Fibroblast of the aortic adventitia (primary cell): ENCODE results near the gene TECR. TPM values are rescaled to one million over a fixed set of nuclear protein-coding genes. Genes with fewer than 3 reads are reported as not detected.
"Not testable (repeated sequence)": the region's sequence is repeated elsewhere in the genome, so short reads cannot be mapped to it uniquely, and the experiment has no call there.

Experiments
- DNase-seq: peaks from one replicate; pipeline ENCODE4 v3.0.0-alpha.2; 2010; ENCODE audit warnings: low read depth
- H3K4me3 ChIP-seq: 2 replicates; pipeline ENCODE4 v1.5.1; 2011; ENCODE audit warnings: low read depth, mild to moderate bottlenecking, control low read depth, low read length, moderate library complexity
- total RNA-seq: library from RNA; depleted of rRNA; stranded (reverse); fragments of >200 nt; gene quantifications from 2 replicates; pipeline ENCODE4 v1.2.3, GENCODE V29; 2012; ENCODE audit warnings: low replicate concordance
- TF ChIP-seq, protein P1 (sequence below): IDR thresholded peaks from 2 replicates; pipeline ENCODE4 v1.5.1; 2011; ENCODE audit warnings: mild to moderate bottlenecking, low read length, control low read depth, inconsistent platforms; ENCODE audit not compliant: insufficient read depth

TECR gene
- total RNA-seq, 1 donor = 41.8 TPM

GRCh38 chr19:14502334-14503092 is 26.9 kb upstream of the TECR start:
- TF ChIP-seq, protein P1, sequence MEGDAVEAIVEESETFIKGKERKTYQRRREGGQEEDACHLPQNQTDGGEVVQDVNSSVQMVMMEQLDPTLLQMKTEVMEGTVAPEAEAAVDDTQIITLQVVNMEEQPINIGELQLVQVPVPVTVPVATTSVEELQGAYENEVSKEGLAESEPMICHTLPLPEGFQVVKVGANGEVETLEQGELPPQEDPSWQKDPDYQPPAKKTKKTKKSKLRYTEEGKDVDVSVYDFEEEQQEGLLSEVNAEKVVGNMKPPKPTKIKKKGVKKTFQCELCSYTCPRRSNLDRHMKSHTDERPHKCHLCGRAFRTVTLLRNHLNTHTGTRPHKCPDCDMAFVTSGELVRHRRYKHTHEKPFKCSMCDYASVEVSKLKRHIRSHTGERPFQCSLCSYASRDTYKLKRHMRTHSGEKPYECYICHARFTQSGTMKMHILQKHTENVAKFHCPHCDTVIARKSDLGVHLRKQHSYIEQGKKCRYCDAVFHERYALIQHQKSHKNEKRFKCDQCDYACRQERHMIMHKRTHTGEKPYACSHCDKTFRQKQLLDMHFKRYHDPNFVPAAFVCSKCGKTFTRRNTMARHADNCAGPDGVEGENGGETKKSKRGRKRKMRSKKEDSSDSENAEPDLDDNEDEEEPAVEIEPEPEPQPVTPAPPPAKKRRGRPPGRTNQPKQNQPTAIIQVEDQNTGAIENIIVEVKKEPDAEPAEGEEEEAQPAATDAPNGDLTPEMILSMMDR = no peak
- no peak for DNase-seq
- H3K4me3 ChIP-seq = no peak overlapping the region

- H3K4me3 ChIP-seq = no peak overlapping the region
These were observed 26.1 kb upstream of the TECR start for GRCh38 chr19:14503285-14503684.

GRCh38 chr19:14504575-14504974 is 24.8 kb upstream of the TECR start:
- not testable (repeated sequence) for DNase-seq, H3K4me3 ChIP-seq

More at GRCh38 chr19:14503285-14503684, 26.1 kb upstream of the TECR start:
- TF ChIP-seq, protein P1 = no peak
- no peak for DNase-seq

DNA sequence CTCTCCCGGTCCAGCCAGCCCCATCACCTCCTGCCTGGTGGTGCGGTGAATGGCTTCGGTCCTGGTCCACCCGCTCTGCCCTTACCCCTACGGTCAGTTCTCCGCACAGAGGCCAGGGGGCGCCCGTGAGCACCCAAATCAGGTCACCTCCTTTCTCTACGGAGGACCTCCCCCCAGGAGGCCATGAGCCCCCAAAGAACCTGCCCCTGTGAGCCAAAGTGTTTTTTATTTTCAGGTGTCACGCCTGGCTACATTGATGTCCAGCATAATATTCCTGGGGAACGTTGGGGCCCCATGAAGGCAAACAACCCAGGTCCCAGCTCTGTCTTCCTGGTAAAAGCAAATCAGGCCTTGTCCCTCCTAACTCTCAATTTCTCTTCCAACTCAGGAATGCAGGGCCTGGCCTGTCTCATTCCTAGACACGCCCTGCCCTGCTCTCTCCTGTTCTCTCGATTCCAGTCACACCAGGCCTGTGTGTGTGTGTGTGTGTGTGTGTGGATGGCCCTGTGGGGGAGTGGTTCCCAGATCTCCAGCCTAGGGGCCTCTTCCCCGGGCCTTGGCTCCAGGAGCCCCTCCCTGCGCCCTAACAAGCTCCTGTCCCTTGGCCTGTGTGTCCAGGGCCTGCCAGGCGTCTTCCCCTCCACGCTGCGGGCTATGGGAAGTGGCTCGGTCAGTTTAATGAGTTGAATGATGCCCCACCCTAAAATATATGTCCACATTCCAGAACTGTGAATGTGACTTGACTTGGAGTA is 23.7 kb upstream of the TECR start:
- H3K4me3 ChIP-seq = no peak overlapping the region
- peak; percentile 84 for DNase-seq
- TF ChIP-seq, protein P1 = peak; percentile 87

DNA sequence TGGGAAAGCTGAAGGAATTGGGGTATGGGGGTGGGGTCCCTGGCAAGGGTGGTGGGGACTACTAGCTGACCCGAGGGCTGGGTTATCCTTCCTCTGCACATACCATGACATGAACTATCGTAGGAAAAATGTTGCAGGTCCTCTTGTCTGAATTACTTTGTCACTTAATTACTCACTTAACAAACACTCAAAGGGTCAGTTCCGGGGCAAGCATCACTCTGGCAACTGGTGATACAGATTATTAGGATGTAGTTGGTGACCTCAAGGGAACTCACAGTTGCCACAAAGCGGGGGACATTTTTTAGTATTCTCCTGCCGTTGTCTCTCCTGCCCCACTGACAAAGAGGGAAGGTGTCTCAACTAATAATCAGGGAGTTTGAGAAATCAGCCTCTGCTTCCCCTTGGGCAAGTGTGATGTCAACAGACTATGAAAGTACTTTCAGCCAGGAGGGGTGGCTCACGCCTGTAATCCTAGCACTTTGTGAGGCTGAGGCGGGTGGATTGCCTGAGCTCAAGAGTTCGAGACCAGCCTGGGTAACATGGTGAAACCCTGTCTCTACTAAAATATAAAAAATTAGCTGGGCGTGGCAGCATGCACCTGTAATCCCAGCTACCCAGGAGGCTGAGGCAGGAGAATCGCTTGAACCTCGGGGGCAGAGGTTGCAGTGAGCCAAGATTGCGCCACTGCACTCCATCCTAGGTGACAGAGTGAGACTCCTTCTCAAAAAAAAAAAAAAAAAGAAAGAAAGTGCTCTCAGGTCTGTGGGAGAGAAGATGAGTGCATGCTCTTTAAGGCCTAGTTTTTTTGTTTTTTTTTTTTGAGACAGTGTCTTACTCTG is 21.5 kb upstream of the TECR start:
- H3K4me3 ChIP-seq = no peak overlapping the region
- TF ChIP-seq, protein P1 = no peak
- peak; percentile 46 for DNase-seq

DNA sequence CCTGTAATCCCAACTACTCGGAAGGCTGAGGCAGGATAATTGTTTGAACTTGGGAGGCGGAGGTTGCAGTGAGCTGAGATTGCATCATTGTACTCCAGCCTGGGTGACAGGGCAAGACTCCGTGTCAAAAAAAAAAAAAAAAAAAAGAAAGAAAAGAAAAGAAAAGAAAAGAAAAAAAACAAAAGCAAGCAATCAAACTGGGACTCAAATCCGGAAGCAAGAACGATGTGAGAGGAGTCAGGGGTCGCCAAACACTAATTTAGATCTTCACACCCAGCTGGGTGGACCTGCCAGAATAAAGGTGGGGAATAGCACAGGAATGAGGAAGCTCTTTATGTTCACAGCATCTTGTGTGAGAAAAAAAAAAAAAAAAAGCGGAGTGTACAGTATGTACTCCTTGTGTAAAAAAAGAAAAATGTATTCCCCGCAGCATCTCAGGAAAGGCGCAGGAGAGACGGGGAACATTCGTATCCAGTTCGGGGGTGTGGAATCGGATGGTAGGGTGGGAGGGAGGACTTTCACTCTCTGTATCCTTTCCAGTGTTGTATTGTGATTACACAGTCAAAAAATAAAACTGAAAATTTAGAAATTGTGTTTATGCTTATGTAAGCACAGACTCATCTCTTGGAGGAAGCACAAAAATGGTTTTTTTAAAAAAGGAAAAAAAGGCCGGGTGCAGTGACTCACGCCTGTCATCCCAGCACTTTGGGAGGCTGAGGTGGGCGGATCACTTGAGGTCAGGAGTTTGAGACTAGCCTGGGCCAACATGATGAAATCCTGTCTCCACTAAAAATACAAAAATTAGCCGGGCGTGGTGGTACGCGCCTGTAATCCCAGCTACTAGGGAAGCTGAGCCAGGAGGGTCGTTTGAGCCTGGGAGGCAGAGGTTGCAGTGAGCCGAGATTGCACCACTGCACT is 18.8 kb upstream of the TECR start:
- TF ChIP-seq, protein P1 = no peak
- H3K4me3 ChIP-seq = peak overlapping the region; percentile 31
- peak; percentile 91 for DNase-seq
